Measurements from ENCODE around the gene ALOX15. TPM values are rescaled to one million over a fixed set of nuclear protein-coding genes. Genes with fewer than 3 reads are reported as not detected.

ALOX15 gene
- total RNA-seq, 2 experiments from 2014 or later: 0.36 TPM; not detected in 1

GRCh38 chr17:4633643-4634042 lies 7.8 kb downstream of the ALOX15 start:
- ChIA-PET CTCF (no interaction called here), POLR2A (no interaction called here)
- Histone ChIP-seq H3K36me3 (ENCODE audit: insufficient read depth, low read length) (no peaks in the 10 kb centered on the region), H3K27me3 (ENCODE audit: control insufficient read depth in 1 of 2, insufficient read depth in 2 of 2, low read length in 2 of 2) (peaks cover 25 to 30% of the 10 kb centered on the region in 2 experiments), H3K4me3 (ENCODE audit: low read length) (no peak overlapping the region), H3K27ac (ENCODE audit: low read depth in 1 of 2, low read length in 2 of 2) (no peak overlapping the region), H3K9me3 (ENCODE audit: control insufficient read depth in 1 of 2, insufficient read depth in 1 of 2, low read length in 2 of 2) (peaks cover 0 to 4% of the 10 kb centered on the region in 2 experiments), H3K4me1 (ENCODE audit: insufficient read depth, low read length) (peaks cover 5% of the 10 kb centered on the region)
- intact Hi-C loops (cut with DNase I, micrococcal nuclease): no loop called here
- Mint-ChIP-seq H3K9me3 (no peaks in the 10 kb centered on the region), H3K4me1 (ENCODE audit: low read depth) (peaks cover 12% of the 10 kb centered on the region), H3K27ac (no peak overlapping the region), H3K4me3 (no peak overlapping the region), H3K27me3 (peaks cover 65% of the 10 kb centered on the region), H3K36me3 (ENCODE audit: low read depth) (no peaks in the 10 kb centered on the region)
- DNase-seq: no peak
- TF ChIP-seq CTCF (IDR thresholded peaks at IDR 0.05): no peak
- no peak for ATAC-seq (ENCODE audit: poor library complexity)

- Mint-ChIP-seq H3K36me3 (ENCODE audit: low read depth) (no peaks in the 10 kb centered on the region), H3K27ac (no peak overlapping the region), H3K4me1 (ENCODE audit: low read depth) (peaks cover 12% of the 10 kb centered on the region), H3K9me3 (no peaks in the 10 kb centered on the region), H3K4me3 (no peak overlapping the region), H3K27me3 (peaks cover 55% of the 10 kb centered on the region)
- Histone ChIP-seq H3K4me1 (ENCODE audit: insufficient read depth, low read length) (peaks cover 5% of the 10 kb centered on the region), H3K36me3 (ENCODE audit: insufficient read depth, low read length) (no peaks in the 10 kb centered on the region), H3K27me3 (ENCODE audit: control insufficient read depth in 1 of 2, insufficient read depth in 2 of 2, low read length in 2 of 2) (peaks cover 21 to 27% of the 10 kb centered on the region in 2 experiments), H3K27ac (ENCODE audit: low read depth in 1 of 2, low read length in 2 of 2) (no peak overlapping the region), H3K9me3 (ENCODE audit: control insufficient read depth in 1 of 2, insufficient read depth in 1 of 2, low read length in 2 of 2) (peaks cover 0 to 4% of the 10 kb centered on the region in 2 experiments), H3K4me3 (ENCODE audit: low read length) (no peak overlapping the region)
- POLR2A ChIA-PET: no interaction called here
- intact Hi-C loops (cut with DNase I, micrococcal nuclease): no loop called here
- no peak for TF ChIP-seq CTCF (IDR thresholded peaks at IDR 0.05)
- ATAC-seq (ENCODE audit: poor library complexity): no peak
- CTCF ChIA-PET: no interaction called here
- DNase-seq: no peak
Observed at GRCh38 chr17:4632581-4632920, 8.9 kb downstream of the ALOX15 start.

- no peaks in the 10 kb centered on the region for H3K36me3 Mint-ChIP-seq (ENCODE audit: low read depth)
- no peak overlapping the region for H3K27ac Mint-ChIP-seq
- H3K4me3 Mint-ChIP-seq: no peak overlapping the region
- Histone ChIP-seq H3K36me3 (ENCODE audit: insufficient read depth, low read length) (no peaks in the 10 kb centered on the region), H3K9me3 (ENCODE audit: control insufficient read depth in 1 of 2, insufficient read depth in 1 of 2, low read length in 2 of 2) (no peaks in the 10 kb centered on the region), H3K4me3 (ENCODE audit: low read length) (no peak overlapping the region), H3K4me1 (ENCODE audit: insufficient read depth, low read length) (peaks cover 5% of the 10 kb centered on the region), H3K27me3 (ENCODE audit: control insufficient read depth in 1 of 2, insufficient read depth in 2 of 2, low read length in 2 of 2) (peaks cover 16 to 24% of the 10 kb centered on the region in 2 experiments), H3K27ac (ENCODE audit: low read depth in 1 of 2, low read length in 2 of 2) (no peak overlapping the region)
- peaks cover 54% of the 10 kb centered on the region for H3K27me3 Mint-ChIP-seq
- no peak for TF ChIP-seq CTCF (IDR thresholded peaks at IDR 0.05)
- intact Hi-C loops (cut with DNase I, micrococcal nuclease): no loop called here
- peaks cover 12% of the 10 kb centered on the region for H3K4me1 Mint-ChIP-seq (ENCODE audit: low read depth)
- ATAC-seq (ENCODE audit: poor library complexity) (no peak), DNase-seq (no peak)
- CTCF ChIA-PET: no interaction called here
- POLR2A ChIA-PET: no interaction called here
- H3K9me3 Mint-ChIP-seq: no peaks in the 10 kb centered on the region
Observed at GRCh38 chr17:4631836-4632580, 9.5 kb downstream of the ALOX15 start.

Measured in CD4-positive, alpha-beta T cell (primary cell).